ENCODE data around the gene VAV2.
"Not testable (repeated sequence)": the region's sequence is repeated elsewhere in the genome, so short reads cannot be mapped to it uniquely, and the experiment has no call there.

VAV2 gene

GRCh38 chr9:133916159-133916541, 76.0 kb downstream of the VAV2 start:
- DNase-seq (ENCODE audit: low read depth): no peak

GRCh38 chr9:133915534-133916158, 76.5 kb downstream of the VAV2 start:
- no peak for DNase-seq (ENCODE audit: low read depth)

- DNase-seq (ENCODE audit: low read depth): no peak
These were observed 77.4 kb downstream of the VAV2 start for GRCh38 chr9:133914442-133915342.

GRCh38 chr9:133913571-133914369, 78.4 kb downstream of the VAV2 start:
- no peak for DNase-seq (ENCODE audit: low read depth)

GRCh38 chr9:133910855-133911514, 81.1 kb downstream of the VAV2 start:
- no peak for DNase-seq (ENCODE audit: low read depth)

- DNase-seq (ENCODE audit: low read depth): no peak
These were observed 84.9 kb downstream of the VAV2 start for GRCh38 chr9:133906932-133907910.

GRCh38 chr9:133906218-133906617, 85.9 kb downstream of the VAV2 start:
- no peak for DNase-seq (ENCODE audit: low read depth)

GRCh38 chr9:133905493-133905892, 86.6 kb downstream of the VAV2 start:
- DNase-seq (ENCODE audit: low read depth): no peak

- DNase-seq (ENCODE audit: low read depth): no peak
These were observed 87.6 kb downstream of the VAV2 start for GRCh38 chr9:133904346-133905090.

- no peak for DNase-seq (ENCODE audit: low read depth)
These were observed 90.8 kb downstream of the VAV2 start for GRCh38 chr9:133901184-133901835.

- DNase-seq (ENCODE audit: low read depth): no peak
These were observed 94.4 kb downstream of the VAV2 start for GRCh38 chr9:133897675-133898074.

GRCh38 chr9:133896007-133896406, 96.1 kb downstream of the VAV2 start:
- DNase-seq (ENCODE audit: low read depth): not testable (repeated sequence)

GRCh38 chr9:133895335-133895734, 96.8 kb downstream of the VAV2 start:
- DNase-seq (ENCODE audit: low read depth): no peak

GRCh38 chr9:133894377-133895321, 97.5 kb downstream of the VAV2 start:
- DNase-seq (ENCODE audit: low read depth): no peak

GRCh38 chr9:133893191-133893994, 98.7 kb downstream of the VAV2 start:
- no peak for DNase-seq (ENCODE audit: low read depth)

GRCh38 chr9:133892193-133892920, 99.8 kb downstream of the VAV2 start:
- DNase-seq (ENCODE audit: low read depth): no peak

GRCh38 chr9:133891741-133892140, 100.4 kb downstream of the VAV2 start:
- no peak for DNase-seq (ENCODE audit: low read depth)
